Activated CD4-positive, alpha-beta T cell treated with anti-CD3 and anti-CD28 coated beads for 24 hours (primary cell): ENCODE data around the gene ELMO1.

Experiments
- DNase-seq, 2 donors: peaks; one replicate each; pipeline ENCODE4 v3.0.0-alpha.2; 2020; ENCODE audit warnings: low read depth in 2 of 2

ELMO1 gene

GRCh38 chr7:37027557-37028341, 420.9 kb downstream of the ELMO1 start:
- no peak for DNase-seq

GRCh38 chr7:37027104-37027503, 421.6 kb downstream of the ELMO1 start:
- DNase-seq, result no peak

- no peak for DNase-seq
Observed at GRCh38 chr7:37018954-37019353, 429.7 kb downstream of the ELMO1 start.

- no peak for DNase-seq
Observed at GRCh38 chr7:37016064-37016878, 432.4 kb downstream of the ELMO1 start.

- DNase-seq, result no peak
Observed at GRCh38 chr7:37015353-37016034, 433.2 kb downstream of the ELMO1 start.

- no peak for DNase-seq
Observed at GRCh38 chr7:37013771-37014170, 434.9 kb downstream of the ELMO1 start.

GRCh38 chr7:37011151-37011890, 437.3 kb downstream of the ELMO1 start:
- DNase-seq, result no peak

GRCh38 chr7:37009125-37009675, 439.5 kb downstream of the ELMO1 start:
- no peak for DNase-seq

GRCh38 chr7:37007691-37008090, 441.0 kb downstream of the ELMO1 start:
- DNase-seq, result no peak

GRCh38 chr7:37007268-37007667, 441.4 kb downstream of the ELMO1 start:
- no peak for DNase-seq

- DNase-seq, result no peak
Observed at GRCh38 chr7:37006764-37007163, 441.9 kb downstream of the ELMO1 start.

- DNase-seq, result no peak
Observed at GRCh38 chr7:37000511-37000910, 448.2 kb downstream of the ELMO1 start.

GRCh38 chr7:36999626-37000485, 448.8 kb downstream of the ELMO1 start:
- no peak for DNase-seq

GRCh38 chr7:36995776-36996175, 452.9 kb downstream of the ELMO1 start:
- no peak for DNase-seq

GRCh38 chr7:36994456-36995112, 454.1 kb downstream of the ELMO1 start:
- no peak for DNase-seq

- peak; percentile 54 for DNase-seq
Observed at GRCh38 chr7:36986948-36987724, 461.5 kb downstream of the ELMO1 start.

- DNase-seq, result no peak
Observed at GRCh38 chr7:36986511-36986933, 462.1 kb downstream of the ELMO1 start.

- DNase-seq, result no peak
Observed at GRCh38 chr7:36985866-36986400, 462.7 kb downstream of the ELMO1 start.

GRCh38 chr7:36985316-36985715, 463.3 kb downstream of the ELMO1 start:
- DNase-seq, result no peak
